Endothelial cell of umbilical vein (primary cell): ENCODE results near the gene MSANTD2. TPM values are rescaled to one million over a fixed set of nuclear protein-coding genes. Genes with fewer than 3 reads are reported as not detected.

Source experiments
- BruUV-seq: library from RNA; stranded (reverse); fragments of 400-500 nt; replicated peaks from 2 replicates; lab custom pipeline; 2021; lab: Mats Ljungman, UMichigan
- CTCF ChIA-PET: fragments of 300-600, 350-600 bp; sonication (Branson Sonifier 250); formaldehyde crosslinking; loops from one replicate; lab custom pipeline; 2021; ENCODE audit warnings: antibody characterized with exemption, inconsistent platforms; lab: Charles Lee
- POLR2A ChIA-PET: fragments of 300-600, 350-600 bp; sonication (Branson Sonifier 250); formaldehyde crosslinking; loops from one replicate; lab custom pipeline; 2021; ENCODE audit warnings: antibody characterized with exemption, inconsistent platforms; lab: Charles Lee
- DNase-seq: peaks from one replicate; pipeline ENCODE4 v3.0.0-alpha.2; 2011; ENCODE audit warnings: low read depth, low spot score
- FAIRE-seq: peaks from 2 replicates; lab custom pipeline; 2011; peaks lifted over from hg19 to GRCh38; lab: Jason Lieb, UNC
- H2AFZ ChIP-seq: 2 replicates; pipeline ENCODE4 v1.6.0; 2012; ENCODE audit warnings: low read depth, low read length, control low read depth, inconsistent platforms
- H3K27ac ChIP-seq: 2 replicates; pipeline ENCODE4 v1.5.1; 2011; ENCODE audit warnings: low read depth, mild to moderate bottlenecking, control low read depth, low read length, moderate library complexity; ENCODE audit not compliant: insufficient read depth
- H3K27me3 ChIP-seq, 2 experiments: 2 replicates each; pipeline versions ENCODE4 v1.6.0 to v1.6.1; 2011; ENCODE audit warnings: low read length in 2 of 2, mixed read lengths in 1 of 2; ENCODE audit not compliant: control insufficient read depth in 2 of 2, insufficient read depth in 2 of 2
- H3K36me3 ChIP-seq, 2 experiments: 2 replicates in 1 of 2; 3 replicates in 1 of 2; pipeline ENCODE4 v1.5.1; 2011; ENCODE audit warnings: low read length in 2 of 2, mild to moderate bottlenecking in 1 of 2, moderate library complexity in 1 of 2; ENCODE audit not compliant: control insufficient read depth in 2 of 2, insufficient read depth in 2 of 2; ENCODE audit errors: extremely low read depth in 1 of 2
- H3K4me1 ChIP-seq: 3 replicates; pipeline ENCODE4 v1.5.1; 2011; ENCODE audit warnings: mild to moderate bottlenecking, low read length; ENCODE audit not compliant: control insufficient read depth, insufficient read depth; ENCODE audit errors: extremely low read depth
- H3K4me2 ChIP-seq: 2 replicates; pipeline ENCODE4 v1.6.1; 2011; ENCODE audit warnings: low read length, control low read depth, mixed read lengths; ENCODE audit not compliant: insufficient read depth
- H3K4me3 ChIP-seq, 3 experiments: fragments of 200-600 bp in 1 of 3; sonication (generic), shearing (Covaris generic) in 1 of 3; replicated peaks in 1 of 3; 2 replicates each; pipeline ENCODE4 v1.5.1; 2011 to 2016; ENCODE audit warnings: control low read depth in 3 of 3, low read length in 3 of 3, mild to moderate bottlenecking in 2 of 3, inconsistent platforms in 1 of 3, low read depth in 1 of 3, moderate library complexity in 1 of 3; ENCODE audit not compliant: insufficient read depth in 1 of 3
- H3K79me2 ChIP-seq: 2 replicates; pipeline ENCODE4 v1.6.0; 2012; ENCODE audit warnings: low read length, inconsistent platforms; ENCODE audit not compliant: control insufficient read depth, insufficient read depth
- H3K9ac ChIP-seq: replicated peaks from 2 replicates; pipeline ENCODE3; 2011; ENCODE audit warnings: low read length, control low read depth; ENCODE audit not compliant: insufficient read depth; ENCODE audit errors: extremely low read depth
- H3K9me1 ChIP-seq: replicated peaks from 3 replicates; pipeline ENCODE4 v1.6.0; 2011; ENCODE audit warnings: mild to moderate bottlenecking, low read length; ENCODE audit not compliant: control insufficient read depth, insufficient read depth; ENCODE audit errors: extremely low read depth
- H3K9me3 ChIP-seq: replicated peaks from 2 replicates; pipeline ENCODE4 v1.5.1; 2012; ENCODE audit warnings: low read length, inconsistent platforms; ENCODE audit not compliant: control insufficient read depth, insufficient read depth
- H4K20me1 ChIP-seq: replicated peaks from 2 replicates; pipeline ENCODE3; 2011; ENCODE audit warnings: mild to moderate bottlenecking, low read length; ENCODE audit not compliant: control insufficient read depth, insufficient read depth; ENCODE audit errors: extremely low read depth
- CTCF ChIP-seq, 2 donors: IDR thresholded peaks; 1 replicate in 1 of 2; 2 replicates in 1 of 2; pipeline ENCODE4 v1.5.1; 2011; ENCODE audit warnings: low read length in 2 of 2, mild to moderate bottlenecking in 2 of 2, moderate library complexity in 2 of 2, control low read depth in 1 of 2, inconsistent platforms in 1 of 2, low read depth in 1 of 2; ENCODE audit not compliant: insufficient read depth in 1 of 2; ENCODE audit errors: extremely low read depth in 1 of 2
- JUN ChIP-seq: IDR thresholded peaks from 2 replicates; pipeline ENCODE4 v1.6.1; 2011; ENCODE audit warnings: borderline replicate concordance, low read depth; ENCODE audit not compliant: insufficient read length, insufficient read depth
- POLR2A ChIP-seq: IDR thresholded peaks from 2 replicates; pipeline ENCODE4 v1.6.1; 2012; ENCODE audit warnings: low read depth, mild to moderate bottlenecking, control low read depth, low read length
- POLR2AphosphoS5 ChIP-seq: IDR thresholded peaks from 2 replicates; pipeline ENCODE4 v1.6.1; 2012; ENCODE audit warnings: low read depth, mild to moderate bottlenecking, control low read depth, low read length, moderate library complexity; ENCODE audit not compliant: insufficient read depth
- dilution Hi-C: fragments of 300-500 bp; cut with MboI; formaldehyde crosslinking; loops from one replicate; pipeline ENCODE4 v1.15.0; 2019; ENCODE audit warnings: low sequenced_read_pairs; ENCODE audit not compliant: extremely low pct_ligation_motif_present
- intact Hi-C: fragments of 100-400 bp; cut with micrococcal nuclease; formaldehyde crosslinking; loops from one replicate; pipeline ENCODE4 v1.10.0; 2022
- polyA plus RNA-seq, 4 experiments: library from polyadenylated mRNA; depleted of rRNA in 3 of 4; stranded (reverse) in 3 of 4; unstranded in 1 of 4; fragments of >200 nt; gene quantifications; 2 replicates each; pipeline versions ENCODE4 v1.2.1 to v1.2.3, GENCODE V29; 2011 to 2012; ENCODE audit warnings: missing spikeins in 1 of 4
- total RNA-seq: library from RNA; stranded (reverse); gene quantifications from 2 replicates; pipeline ENCODE4 v1.2.3, GENCODE V29; 2021

The MSANTD2 gene
- total and polyA plus RNA-seq, 2 donors (not counting 3 experiments of a cell fraction or from before 2014, with no cell fraction given): 5.5 to 23.2 TPM

- ChIA-PET CTCF (interaction anchor here (0.9 to 13.1 kb wide), 22 partner anchors 11 to 136 kb away, joined by 3 to 301 read pairs (median 10); partner anchors contain the start of genes MSANTD2, NRGN, SIAE and SPA17), POLR2A (interaction anchor here (0.9 to 1.4 kb wide), 6 partner anchors 9 to 74 kb away, joined by 3 to 16 read pairs (median 6); no protein-coding TSS in a partner anchor)
- peaks cover 2 to 4% of the 10 kb centered on the region in 2 experiments for H3K36me3 ChIP-seq
- peak overlapping the region; percentile 62 to 97 (median 64) for H3K4me3 ChIP-seq
- intact Hi-C loops (loop anchor here (1.0 to 2.0 kb wide), 8 partner anchors 16 to 118 kb away; partner anchors contain the start of genes SIAE and SPA17), dilution Hi-C loops (no loop called here)
- no peak for DNase-seq
- BruUV-seq: no TSS peak
- H3K9ac ChIP-seq: peak overlapping the region; percentile 98
- H3K4me2 ChIP-seq: peak overlapping the region; percentile 77
- no peaks in the 10 kb centered on the region for H4K20me1 ChIP-seq
- H3K9me3 ChIP-seq: no peaks in the 10 kb centered on the region
- peaks cover 51% of the 10 kb centered on the region for H3K79me2 ChIP-seq
- H3K27ac ChIP-seq: peak overlapping the region; percentile 100
- FAIRE-seq: no peak
- H3K9me1 ChIP-seq: no peaks in the 10 kb centered on the region
- TF ChIP-seq CTCF (IDR thresholded peaks at IDR 0.05; ENCODE audit: extremely low read depth in 1 of 2, insufficient read depth in 1 of 2, low read depth in 1 of 2, low read length in 2 of 2): peak in 1 of 2 donors; percentile 4
- TF ChIP-seq JUN: no peak
- H3K4me1 ChIP-seq: peaks cover 28% of the 10 kb centered on the region
- H2AFZ ChIP-seq: peak overlapping the region; percentile 12
- H3K27me3 ChIP-seq: no peaks in the 10 kb centered on the region
Measured at GRCh38 chr11:124762624-124763155, 37.5 kb downstream of the MSANTD2 start.

GRCh38 chr11:124762105-124762623 lies 38.0 kb downstream of the MSANTD2 start, which contains the start of gene ESAM:
Gene ESAM (minus strand): TSS chr11:124762290. CDS start chr11:124762154, 136 bp downstream.
- POLR2A ChIA-PET: interaction anchor here (0.9 to 5.9 kb wide), 4 partner anchors 11 to 17 kb away, joined by 3 to 67 read pairs (median 13); no protein-coding TSS in a partner anchor
- peak; percentile 49 for FAIRE-seq

More at GRCh38 chr11:124762105-124762623, 38.0 kb downstream of the MSANTD2 start, which contains the start of gene ESAM:
- DNase-seq: no peak
- CTCF ChIA-PET: interaction anchor here (1.0 to 13.1 kb wide), 18 partner anchors 12 to 120 kb away, joined by 3 to 301 read pairs (median 14); partner anchors contain the start of genes MSANTD2, NRGN, SIAE and SPA17
- peaks cover 33% of the 10 kb centered on the region for H3K4me1 ChIP-seq
- dilution Hi-C loops (no loop called here), intact Hi-C loops (loop anchor here (2.0 kb wide), 1 partner anchor 17 kb away; no protein-coding TSS in a partner anchor)
- H3K9me1 ChIP-seq: no peaks in the 10 kb centered on the region
- peak within 1 kb of the TSS; percentile 12 for H2AFZ ChIP-seq
- peak within 1 kb of the TSS; percentile 98 for H3K9ac ChIP-seq
- no peaks in the 10 kb centered on the region for H4K20me1 ChIP-seq
- H3K36me3 ChIP-seq: peaks cover 4 to 5% of the 10 kb centered on the region in 2 experiments
- H3K79me2 ChIP-seq: peaks cover 56% of the 10 kb centered on the region
- H3K4me2 ChIP-seq: peak within 1 kb of the TSS; percentile 77
- H3K9me3 ChIP-seq: no peaks in the 10 kb centered on the region
- TF ChIP-seq CTCF (IDR thresholded peaks at IDR 0.05; ENCODE audit: extremely low read depth in 1 of 2, insufficient read depth in 1 of 2, low read depth in 1 of 2, low read length in 2 of 2) (no peak), POLR2A (peak; percentile 92), POLR2AphosphoS5 (peak; percentile 96)
- BruUV-seq: no TSS peak
- H3K27ac ChIP-seq: peak within 1 kb of the TSS; percentile 100
- peak within 1 kb of the TSS; percentile 62 to 97 (median 64) for H3K4me3 ChIP-seq
- H3K27me3 ChIP-seq: no peaks in the 10 kb centered on the region
